LoVo (cell line): Measurements from ENCODE around the gene NELL1.

Experiments used
- DNase-seq: peaks from one replicate; pipeline ENCODE4 v3.0.0-alpha.2; 2016; ENCODE audit warnings: low spot score

NELL1 gene

DNA sequence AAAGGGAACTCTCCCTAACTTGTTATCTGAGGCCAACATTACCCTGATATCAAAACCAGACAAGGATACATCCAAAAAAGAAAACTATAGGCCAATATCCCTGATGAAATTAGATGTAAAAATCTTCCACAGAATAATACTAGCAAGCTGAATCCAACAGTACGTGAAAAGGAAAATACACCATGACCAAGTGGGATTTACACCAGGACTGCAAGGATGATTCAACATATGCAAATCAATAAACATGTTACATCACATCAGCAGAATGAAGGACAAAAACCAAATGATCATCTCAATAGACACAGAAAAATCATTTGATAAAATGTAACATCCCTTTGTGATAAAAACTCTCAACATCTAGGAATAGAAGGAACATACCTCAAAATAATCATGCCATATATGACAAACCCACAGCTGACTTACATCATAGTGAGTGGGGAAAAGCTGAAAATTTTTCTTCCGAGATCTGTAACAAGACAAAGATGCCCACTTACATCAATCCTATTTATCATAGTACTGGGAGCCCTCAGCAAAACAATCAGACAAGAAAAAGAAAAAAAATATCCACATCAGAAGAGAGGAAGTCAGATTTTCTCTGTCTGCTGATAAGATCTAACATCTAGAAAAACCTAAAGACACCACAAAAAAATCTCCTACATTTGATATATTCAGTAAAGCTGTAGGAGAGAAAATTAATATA, 820.2 kb downstream of the NELL1 start:
- no peak for DNase-seq

DNA sequence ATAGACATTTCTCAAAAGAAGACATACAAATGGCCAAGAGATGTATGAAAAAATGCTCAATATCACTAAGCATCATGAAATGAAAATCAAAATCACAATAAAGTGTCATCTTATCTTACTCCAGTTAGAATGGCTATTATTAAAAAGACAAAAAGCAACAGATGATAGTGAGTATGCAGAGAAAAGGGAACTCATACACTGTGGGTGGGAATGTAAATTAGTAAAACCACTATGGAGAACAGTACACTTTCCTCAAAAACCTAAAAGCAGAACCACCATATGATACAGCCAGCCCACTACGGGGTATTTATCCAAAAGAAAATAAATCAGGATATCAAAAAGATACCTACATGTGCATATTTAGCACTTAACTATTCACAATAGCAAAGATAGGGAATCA, 823.5 kb downstream of the NELL1 start:
- no peak for DNase-seq

DNA sequence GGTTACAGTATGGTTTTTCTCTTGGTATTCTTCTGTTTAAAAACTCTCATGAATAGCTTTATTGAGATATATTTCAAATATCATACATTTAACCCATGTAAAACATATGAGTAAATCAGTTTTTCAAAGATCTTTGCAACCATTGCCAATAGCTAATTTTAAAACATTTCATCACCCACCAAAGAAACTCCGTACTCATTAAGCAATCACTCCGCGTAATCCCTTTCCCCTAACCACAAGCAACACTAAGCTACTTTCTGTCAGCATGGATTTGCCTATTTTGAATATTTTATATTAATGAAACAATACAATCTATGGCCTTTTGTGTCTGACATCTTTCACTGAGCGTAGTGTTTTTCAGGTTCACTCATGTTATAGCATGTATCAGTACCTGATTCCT, 825.6 kb downstream of the NELL1 start:
- DNase-seq: no peak

DNA sequence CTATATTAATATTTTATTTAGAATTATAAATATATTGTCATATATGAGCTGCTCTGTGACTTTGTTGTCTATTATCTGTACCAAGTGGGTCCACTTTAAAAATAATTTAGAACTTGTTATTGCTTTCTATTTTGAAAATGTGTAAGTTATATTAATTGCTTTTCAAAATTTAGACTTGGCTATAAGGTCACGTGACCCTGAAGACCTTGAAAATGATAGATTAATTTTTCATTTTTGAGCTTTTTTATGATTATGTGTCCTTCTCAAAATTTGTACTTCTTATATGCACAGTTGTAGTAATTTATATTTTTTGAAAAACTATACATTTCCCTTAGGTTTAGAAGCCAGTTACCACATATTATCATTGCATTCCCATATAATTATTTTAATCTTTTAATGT, 826.5 kb downstream of the NELL1 start:
- DNase-seq: no peak

DNA sequence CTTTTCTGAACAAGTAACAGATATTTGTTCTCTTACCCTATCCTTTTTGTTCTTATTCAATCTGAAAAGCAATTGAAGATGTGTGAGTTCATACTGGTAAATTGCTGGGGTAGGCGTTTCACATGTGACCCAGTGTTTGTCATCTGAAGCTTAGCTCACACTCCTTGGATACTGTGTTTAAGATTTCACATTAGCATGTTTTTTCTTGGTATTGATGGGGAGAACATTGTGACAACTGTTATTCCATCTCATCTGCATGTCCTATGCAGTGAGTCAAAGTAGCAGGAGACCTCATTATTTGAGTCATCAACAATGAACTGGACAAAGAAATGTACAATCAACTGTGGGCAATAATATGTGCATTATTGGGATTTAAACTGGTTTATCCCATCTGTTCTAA, 831.9 kb downstream of the NELL1 start:
- DNase-seq: no peak

- DNase-seq: no peak
These were observed 835.7 kb downstream of the NELL1 start for GRCh38 chr11:21505070-21505469.

GRCh38 chr11:21511835-21512440, 842.6 kb downstream of the NELL1 start:
- peak; percentile 33 for DNase-seq

DNA sequence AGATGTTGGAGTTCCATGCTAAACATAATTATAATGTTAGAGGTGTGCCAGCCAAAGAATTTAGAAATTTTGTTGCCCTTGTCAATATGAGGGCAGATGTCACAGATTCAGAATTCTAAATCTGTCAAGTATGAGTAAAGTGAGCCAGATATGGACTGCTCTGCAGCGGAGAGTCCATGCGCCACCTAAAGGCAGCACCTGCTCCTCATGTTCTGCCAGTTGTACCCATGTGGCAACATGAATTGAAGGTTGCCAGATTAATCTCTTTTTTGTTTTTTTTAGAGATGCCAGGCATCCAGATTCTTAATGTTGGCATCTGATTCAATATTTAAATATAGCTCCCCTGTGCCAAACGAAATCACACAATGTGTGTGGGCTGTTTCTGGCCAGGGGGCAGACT, 844.9 kb downstream of the NELL1 start:
- no peak for DNase-seq

- no peak for DNase-seq
These were observed 850.9 kb downstream of the NELL1 start for GRCh38 chr11:21520244-21520643.

DNA sequence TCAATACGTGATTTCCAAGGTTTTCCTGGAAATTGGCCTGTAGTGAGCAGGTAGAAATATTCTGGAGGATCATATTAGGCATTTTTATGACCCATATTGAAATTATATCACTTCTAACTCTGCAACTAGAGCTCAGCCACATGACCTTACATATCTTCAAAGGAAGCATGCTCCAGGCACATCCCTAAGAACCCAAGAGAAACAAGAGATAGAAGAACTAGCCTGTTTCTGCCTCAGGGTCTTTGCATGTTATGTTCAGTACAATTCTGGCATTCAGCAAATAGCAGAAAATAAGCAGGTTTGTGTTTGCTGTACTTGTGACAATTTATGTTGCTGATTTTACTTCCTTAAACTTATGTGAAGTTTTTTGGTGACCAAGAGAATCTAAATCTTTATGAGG, 859.8 kb downstream of the NELL1 start:
- DNase-seq: no peak

DNA sequence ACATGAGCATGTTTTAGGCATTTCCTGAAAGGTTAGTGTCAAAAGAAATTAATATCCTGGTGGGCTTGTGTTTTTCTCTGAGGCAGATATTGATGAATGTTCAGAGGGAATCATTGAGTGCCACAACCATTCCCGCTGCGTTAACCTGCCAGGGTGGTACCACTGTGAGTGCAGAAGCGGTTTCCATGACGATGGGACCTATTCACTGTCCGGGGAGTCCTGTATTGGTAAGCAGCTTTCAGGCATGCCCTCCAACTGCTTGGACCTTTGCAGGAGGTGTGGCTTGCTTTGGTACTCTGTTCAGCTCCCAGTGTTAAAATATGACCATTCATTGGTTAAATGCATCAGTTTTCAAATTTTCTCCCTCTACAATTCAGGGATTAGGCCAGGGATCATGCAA, 864.9 kb downstream of the NELL1 start:
- DNase-seq: no peak

DNA sequence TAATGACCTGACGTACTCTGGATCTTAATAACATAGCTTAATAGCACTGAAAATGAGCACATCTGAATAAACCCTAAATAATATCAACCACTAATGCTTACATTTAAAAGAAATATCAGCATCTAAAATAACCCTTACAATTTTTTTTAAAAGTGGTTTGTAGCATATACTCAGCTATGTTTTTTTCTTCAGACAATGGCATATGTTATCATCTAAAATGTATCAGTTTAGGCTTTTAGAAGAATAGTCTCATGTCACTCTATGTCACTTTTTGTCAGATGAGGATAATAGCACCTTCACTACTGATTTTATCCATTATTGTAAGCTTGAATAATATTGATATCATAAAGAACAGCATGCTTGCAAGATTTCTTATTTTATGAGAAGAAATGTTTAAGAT, 868.6 kb downstream of the NELL1 start:
- DNase-seq: no peak

DNA sequence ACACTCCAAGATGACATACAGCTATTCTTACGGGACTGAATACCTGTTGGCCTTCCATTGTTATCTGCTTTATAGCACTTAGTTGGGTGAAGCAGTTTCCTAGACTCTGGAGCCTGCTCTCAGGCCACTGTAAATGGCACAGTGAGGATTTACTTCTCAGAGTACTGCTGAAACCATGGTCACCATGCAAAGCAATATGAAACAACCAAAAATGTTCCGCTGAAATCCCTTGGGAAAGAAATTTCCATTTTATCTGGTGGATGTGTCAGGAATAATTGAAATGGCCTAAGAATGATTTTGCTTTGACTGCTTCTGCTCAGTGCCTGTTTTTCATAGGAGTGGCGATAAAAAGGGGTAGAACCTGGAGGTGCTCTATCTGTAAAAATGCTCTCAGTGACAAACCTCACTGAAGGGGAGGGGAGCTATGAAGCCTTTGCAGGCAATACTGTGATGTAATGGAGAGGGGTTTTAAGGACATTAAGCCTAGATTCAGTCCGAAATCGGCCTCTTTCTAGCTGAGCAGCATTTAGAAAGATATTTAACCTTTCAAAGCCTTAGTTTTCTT, 871.9 kb downstream of the NELL1 start:
- no peak for DNase-seq

GRCh38 chr11:21543901-21544300, 874.5 kb downstream of the NELL1 start:
- DNase-seq: no peak

DNA sequence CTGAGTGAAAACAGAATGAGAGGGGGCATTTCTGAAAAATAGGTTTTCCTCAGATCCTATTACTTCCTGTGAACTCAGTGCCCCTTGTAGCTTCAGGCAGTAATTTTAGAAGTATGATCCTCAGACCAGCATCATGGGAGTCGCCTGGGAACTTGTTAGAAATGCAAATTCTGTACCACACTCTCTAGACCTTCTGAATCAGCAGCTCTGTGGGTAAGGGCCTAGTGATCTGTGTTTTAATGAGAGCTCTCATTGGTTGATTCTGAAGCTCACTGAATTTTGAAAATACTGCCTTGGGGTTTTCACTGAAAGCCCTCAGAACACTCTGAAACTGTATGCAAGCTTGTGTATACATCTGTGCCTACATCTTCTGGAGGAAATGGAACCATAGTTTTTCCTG, 876.3 kb downstream of the NELL1 start:
- DNase-seq: no peak

DNA sequence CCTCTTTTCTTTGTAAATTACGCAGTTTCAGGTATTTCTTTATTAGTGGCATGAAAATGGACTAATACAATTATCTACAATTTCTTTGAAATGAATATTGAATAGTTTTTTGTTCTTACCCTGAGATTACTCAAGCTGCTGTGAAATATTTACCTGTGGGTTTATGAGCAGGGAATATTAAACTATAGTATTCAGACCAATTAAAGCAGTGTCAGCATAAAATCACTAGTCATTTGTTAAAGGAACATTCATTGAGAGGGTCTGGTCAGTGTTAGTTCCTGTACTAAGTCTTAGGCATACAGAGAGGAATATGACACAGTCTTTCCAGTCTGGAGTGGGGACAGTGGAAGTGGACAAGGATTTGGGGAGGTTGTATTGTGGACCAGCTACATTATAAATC, 877.3 kb downstream of the NELL1 start:
- DNase-seq: no peak

GRCh38 chr11:21552911-21553310, 883.5 kb downstream of the NELL1 start:
- peak; percentile 64 for DNase-seq

DNA sequence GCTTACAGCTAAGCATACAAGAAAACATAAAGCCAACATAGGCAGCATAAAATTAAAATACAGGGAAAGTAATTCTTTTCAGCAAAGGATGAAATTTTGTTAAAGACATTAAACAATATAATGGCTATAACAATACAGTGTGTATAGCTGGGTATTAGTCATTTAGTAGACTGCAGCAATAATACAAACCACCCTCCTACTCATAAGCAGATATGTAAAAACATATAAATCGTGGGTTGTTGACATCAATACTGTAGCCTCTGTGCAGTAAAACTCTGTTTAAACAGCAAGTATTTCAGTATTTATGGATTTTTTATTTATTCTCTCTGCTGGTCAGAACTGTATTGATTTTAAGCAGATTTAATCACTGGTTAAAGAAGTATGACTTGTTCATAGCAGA, 884.4 kb downstream of the NELL1 start:
- DNase-seq: no peak

DNA sequence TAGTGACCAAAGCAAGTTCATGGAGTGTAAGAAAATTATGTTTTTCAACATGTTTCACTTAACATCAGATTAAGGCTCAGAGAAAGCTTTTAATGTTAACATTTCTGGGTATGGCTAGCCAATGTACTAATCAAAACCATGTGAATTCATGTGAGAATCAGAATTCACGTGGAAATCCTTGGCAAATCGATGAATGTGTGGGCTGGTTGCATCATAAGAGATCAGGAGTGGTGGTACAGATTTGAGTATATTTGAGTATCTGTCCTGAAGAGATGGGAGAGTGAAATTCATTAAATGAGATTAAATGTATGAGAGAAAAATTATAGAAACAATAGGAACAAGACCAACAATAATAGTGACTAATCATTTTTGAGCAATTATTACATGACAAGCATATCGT, 884.9 kb downstream of the NELL1 start:
- DNase-seq: no peak

GRCh38 chr11:21556926-21557325, 887.5 kb downstream of the NELL1 start:
- DNase-seq: no peak

- DNase-seq: no peak
These were observed 891.1 kb downstream of the NELL1 start for GRCh38 chr11:21560466-21560975.

- peak; percentile 75 for DNase-seq
These were observed 892.2 kb downstream of the NELL1 start for GRCh38 chr11:21561581-21561980.

DNA sequence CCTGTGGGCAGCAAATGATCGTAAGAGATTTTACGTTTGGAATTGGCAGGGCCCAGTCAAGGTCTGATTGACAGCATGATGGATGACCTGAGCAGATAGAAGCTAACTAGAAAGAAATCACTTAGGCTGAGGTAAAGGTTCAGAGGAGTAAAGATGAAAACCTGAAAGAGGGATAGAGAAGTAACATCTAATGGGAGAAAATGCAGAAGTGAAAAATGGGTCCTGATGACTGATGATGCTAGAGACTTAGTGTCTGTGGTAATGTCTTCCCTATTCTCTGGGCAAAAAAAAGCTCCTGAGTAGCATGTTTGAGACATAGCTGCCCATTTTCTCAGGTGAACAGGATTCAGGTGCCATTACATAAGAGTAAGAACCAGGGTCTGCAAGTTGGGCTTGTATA, 894.7 kb downstream of the NELL1 start:
- no peak for DNase-seq
